SK-N-MC (cell line): ENCODE data around the gene UTS2B.

Experiments
- EZH2 ChIP-seq: fragments of 200-600 bp; sonication (generic); IDR thresholded peaks from one replicate; pipeline ENCODE4 v1.6.1; 2017; ENCODE audit warnings: antibody characterized with exemption
- FOXP2 ChIP-seq: optimal IDR thresholded peaks from 2 replicates; pipeline ENCODE3; 2011; ENCODE audit warnings: mild to moderate bottlenecking, moderate library complexity; ENCODE audit not compliant: insufficient read depth; ENCODE audit errors: extremely low read length, control extremely low read depth
- POLR2AphosphoS5 ChIP-seq: IDR thresholded peaks from 2 replicates; pipeline ENCODE4 v1.6.1; 2012; ENCODE audit warnings: mild to moderate bottlenecking, low read depth, low read length, borderline replicate concordance

- no peak for TF ChIP-seq POLR2AphosphoS5
- TF ChIP-seq EZH2, result no peak
- TF ChIP-seq FOXP2, result no peak
Measured at GRCh38 chr3:191355406-191355805, 25.1 kb upstream of the UTS2B start.
